ENCODE results near the gene ARHGAP8. TPM values are rescaled to one million over a fixed set of nuclear protein-coding genes. Genes with fewer than 3 reads are reported as not detected.

ARHGAP8 gene
- total and polyA plus RNA-seq, 2 donors (not counting 1 experiment from before 2014, with no cell fraction given), result 0.37 TPM; not detected in 1

DNA sequence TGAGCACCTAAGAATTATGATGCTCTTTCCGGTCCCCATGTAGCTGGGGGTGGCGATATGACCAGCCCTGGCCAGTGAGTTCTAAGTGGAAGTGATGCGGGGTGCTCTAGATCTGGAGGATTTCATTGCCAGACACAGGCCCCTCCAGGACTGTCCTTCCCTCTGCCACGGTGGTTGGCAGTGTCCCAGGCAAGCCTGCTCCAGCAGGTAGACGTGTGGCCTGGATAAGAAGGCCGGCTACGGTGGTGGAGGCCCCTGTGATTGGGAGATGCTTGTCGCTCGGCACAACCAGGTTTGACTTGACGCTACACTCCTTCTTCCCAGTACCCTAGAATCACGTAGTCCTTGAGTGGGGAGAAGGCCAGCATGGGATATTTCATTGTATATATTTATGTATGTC, 9.1 kb upstream of the ARHGAP8 start:
- WGBS (ENCODE audit: insufficient coverage), result 86% methylated on average over 4 of the region's 11 CpGs
- no peak for TF ChIP-seq EZH2 (IDR thresholded peaks at IDR 0.05; ENCODE audit: borderline replicate concordance, insufficient read depth, low read depth, low read length, poor library complexity, severe bottlenecking)
- TF ChIP-seq, protein P1, sequence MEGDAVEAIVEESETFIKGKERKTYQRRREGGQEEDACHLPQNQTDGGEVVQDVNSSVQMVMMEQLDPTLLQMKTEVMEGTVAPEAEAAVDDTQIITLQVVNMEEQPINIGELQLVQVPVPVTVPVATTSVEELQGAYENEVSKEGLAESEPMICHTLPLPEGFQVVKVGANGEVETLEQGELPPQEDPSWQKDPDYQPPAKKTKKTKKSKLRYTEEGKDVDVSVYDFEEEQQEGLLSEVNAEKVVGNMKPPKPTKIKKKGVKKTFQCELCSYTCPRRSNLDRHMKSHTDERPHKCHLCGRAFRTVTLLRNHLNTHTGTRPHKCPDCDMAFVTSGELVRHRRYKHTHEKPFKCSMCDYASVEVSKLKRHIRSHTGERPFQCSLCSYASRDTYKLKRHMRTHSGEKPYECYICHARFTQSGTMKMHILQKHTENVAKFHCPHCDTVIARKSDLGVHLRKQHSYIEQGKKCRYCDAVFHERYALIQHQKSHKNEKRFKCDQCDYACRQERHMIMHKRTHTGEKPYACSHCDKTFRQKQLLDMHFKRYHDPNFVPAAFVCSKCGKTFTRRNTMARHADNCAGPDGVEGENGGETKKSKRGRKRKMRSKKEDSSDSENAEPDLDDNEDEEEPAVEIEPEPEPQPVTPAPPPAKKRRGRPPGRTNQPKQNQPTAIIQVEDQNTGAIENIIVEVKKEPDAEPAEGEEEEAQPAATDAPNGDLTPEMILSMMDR (IDR thresholded peaks at IDR 0.05), result no peak
- Histone ChIP-seq H3K27ac (ENCODE audit: low read length in 2 of 2) (no peak overlapping the region), H3K4me1 (ENCODE audit: control insufficient read depth in 2 of 2, insufficient read depth in 2 of 2, low read length in 2 of 2) (no peaks in the 10 kb centered on the region), H3K79me2 (ENCODE audit: control insufficient read depth, insufficient read depth, low read length) (no peaks in the 10 kb centered on the region), H3K4me3 (ENCODE audit: control extremely low read depth in 1 of 5, extremely low read depth in 1 of 5, insufficient read depth in 1 of 5, low read depth in 2 of 5, low read length in 4 of 5) (no peak overlapping the region), H2AFZ (ENCODE audit: insufficient read depth, low read depth, low read length, poor library complexity, severe bottlenecking) (no peak overlapping the region), H3K9ac (ENCODE audit: low read length) (no peak overlapping the region), H3K9me3 (ENCODE audit: control extremely low read depth in 1 of 3, control insufficient read depth in 2 of 3, insufficient read depth in 1 of 3, low read length in 2 of 3) (peaks cover 0 to 9% (median 0%) of the 10 kb centered on the region in 3 donors), H4K20me1 (ENCODE audit: control insufficient read depth, insufficient read depth, low read length, poor library complexity, severe bottlenecking) (no peaks in the 10 kb centered on the region), H3K36me3 (replicated peaks in 1 of 2; ENCODE audit: control extremely low read depth in 1 of 2, control insufficient read depth in 1 of 2, extremely low read depth in 1 of 2, insufficient read depth in 2 of 2, low read length in 1 of 2) (no peaks in the 10 kb centered on the region), H3K27me3 (replicated peaks in 1 of 4; ENCODE audit: control extremely low read depth in 1 of 4, control insufficient read depth in 3 of 4, insufficient read depth in 4 of 4, low read length in 3 of 4) (peaks cover 0 to 7% (median 3%) of the 10 kb centered on the region in 4 experiments), H3K4me2 (replicated peaks; ENCODE audit: low read depth, low read length, poor library complexity, severe bottlenecking) (no peak overlapping the region)
- ChIA-PET POLR2A (no interaction called here), CTCF (no interaction called here)
- no peak overlapping the region for H3K27ac Mint-ChIP-seq
- intact Hi-C loops (cut with micrococcal nuclease), result no loop called here
- ATAC-seq (ENCODE audit: low read depth) (no peak), DNase-seq (no peak)
- no peak overlapping the region for H3K4me3 Mint-ChIP-seq
- no peaks in the 10 kb centered on the region for H3K9me3 Mint-ChIP-seq (ENCODE audit: insufficient read depth)
- peaks cover 22% of the 10 kb centered on the region for H3K27me3 Mint-ChIP-seq
- no peaks in the 10 kb centered on the region for H3K4me1 Mint-ChIP-seq

DNA sequence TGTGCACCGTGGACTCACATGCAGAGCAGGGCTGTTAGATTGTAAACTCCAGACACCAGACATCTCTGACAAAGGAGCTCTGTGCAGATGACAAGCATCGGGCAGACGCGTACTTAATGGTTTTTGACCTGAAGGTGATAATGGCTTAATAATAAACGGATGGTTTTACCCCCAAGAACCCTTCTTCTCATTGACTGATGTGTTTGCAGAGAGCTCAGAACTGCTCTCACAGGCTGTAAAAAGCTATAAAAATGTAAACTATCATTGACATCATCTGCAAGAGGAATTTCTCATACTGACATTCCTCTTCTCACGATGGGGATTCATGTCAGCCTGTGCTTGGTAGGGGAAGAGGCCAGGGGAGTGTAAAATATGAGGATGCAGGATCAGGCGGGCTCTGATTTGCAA, 8.6 kb upstream of the ARHGAP8 start:
- no peak overlapping the region for H3K4me3 ChIP-seq (ENCODE audit: control extremely low read depth in 1 of 5, extremely low read depth in 1 of 5, insufficient read depth in 1 of 5, low read depth in 2 of 5, low read length in 4 of 5)
- Mint-ChIP-seq H3K4me1 (no peaks in the 10 kb centered on the region), H3K4me3 (no peak overlapping the region), H3K27ac (no peak overlapping the region), H3K27me3 (peaks cover 27% of the 10 kb centered on the region), H3K9me3 (ENCODE audit: insufficient read depth) (no peaks in the 10 kb centered on the region)
- 90% methylated on average over 2 of the region's 7 CpGs for WGBS (ENCODE audit: insufficient coverage)
- H3K9ac ChIP-seq (ENCODE audit: low read length), result no peak overlapping the region
- no peak overlapping the region for H3K27ac ChIP-seq (ENCODE audit: low read length in 2 of 2)
- no peaks in the 10 kb centered on the region for H4K20me1 ChIP-seq (ENCODE audit: control insufficient read depth, insufficient read depth, low read length, poor library complexity, severe bottlenecking)
- H3K27me3 ChIP-seq (replicated peaks in 1 of 4; ENCODE audit: control extremely low read depth in 1 of 4, control insufficient read depth in 3 of 4, insufficient read depth in 4 of 4, low read length in 3 of 4), result peaks cover 0 to 7% (median 3%) of the 10 kb centered on the region in 4 experiments
- intact Hi-C loops (cut with micrococcal nuclease), result no loop called here
- H3K4me2 ChIP-seq (replicated peaks; ENCODE audit: low read depth, low read length, poor library complexity, severe bottlenecking), result no peak overlapping the region
- peaks cover 0 to 9% (median 0%) of the 10 kb centered on the region in 3 donors for H3K9me3 ChIP-seq (ENCODE audit: control extremely low read depth in 1 of 3, control insufficient read depth in 2 of 3, insufficient read depth in 1 of 3, low read length in 2 of 3)
- no peak for ATAC-seq (ENCODE audit: low read depth)
- no peak for TF ChIP-seq EZH2 (IDR thresholded peaks at IDR 0.05; ENCODE audit: borderline replicate concordance, insufficient read depth, low read depth, low read length, poor library complexity, severe bottlenecking)
- TF ChIP-seq, protein P1 (IDR thresholded peaks at IDR 0.05), result no peak
- ChIA-PET CTCF (no interaction called here), POLR2A (no interaction called here)
- no peaks in the 10 kb centered on the region for H3K79me2 ChIP-seq (ENCODE audit: control insufficient read depth, insufficient read depth, low read length)
- H2AFZ ChIP-seq (ENCODE audit: insufficient read depth, low read depth, low read length, poor library complexity, severe bottlenecking), result no peak overlapping the region
- no peak for DNase-seq
- H3K36me3 ChIP-seq (replicated peaks in 1 of 2; ENCODE audit: control extremely low read depth in 1 of 2, control insufficient read depth in 1 of 2, extremely low read depth in 1 of 2, insufficient read depth in 2 of 2, low read length in 1 of 2), result no peaks in the 10 kb centered on the region
- no peaks in the 10 kb centered on the region for H3K4me1 ChIP-seq (ENCODE audit: control insufficient read depth in 2 of 2, insufficient read depth in 2 of 2, low read length in 2 of 2)

All from B cell (primary cell).